ENCODE data around the gene IL6. TPM values are rescaled to one million over a fixed set of nuclear protein-coding genes. Genes with fewer than 3 reads are reported as not detected.

The IL6 gene
- total and polyA plus RNA-seq, 2 donors from 2014 or later: 0.58 to 1.6 TPM

- Histone ChIP-seq H3K9me3 (ENCODE audit: control insufficient read depth in 2 of 3, insufficient read depth in 1 of 3, low read length in 3 of 3) (no peaks in the 10 kb centered on the region), H3K27ac (ENCODE audit: low read depth in 2 of 2, low read length in 2 of 2) (no peak overlapping the region), H3K4me1 (ENCODE audit: control insufficient read depth in 2 of 3, insufficient read depth in 2 of 3, low read depth in 1 of 3, low read length in 3 of 3) (peaks cover 0 to 12% (median 7%) of the 10 kb centered on the region in 3 donors), H3K9ac (ENCODE audit: low read length in 3 of 3) (no peak overlapping the region), H3K4me3 (ENCODE audit: low read length in 3 of 3) (no peak overlapping the region), H3K36me3 (ENCODE audit: control insufficient read depth in 2 of 3, insufficient read depth in 3 of 3, low read length in 3 of 3) (no peaks in the 10 kb centered on the region), H3K27me3 (ENCODE audit: control insufficient read depth, insufficient read depth, low read length) (no peaks in the 10 kb centered on the region)
- FAIRE-seq (no peak), DNase-seq (peak in 1 of 5 donors; percentile 39)
- TF ChIP-seq CTCF (IDR thresholded peaks at IDR 0.05; ENCODE audit: borderline replicate concordance, extremely low read depth, insufficient read depth): no peak
- intact Hi-C loops (cut with DNase I): loop anchor here (10.0 kb wide), 1 partner anchor 171 kb away; no protein-coding TSS in a partner anchor
Observed at GRCh38 chr7:22725585-22725984, 1.4 kb upstream of the IL6 start.

- no peak for FAIRE-seq
- H3K27me3 ChIP-seq (ENCODE audit: control insufficient read depth, insufficient read depth, low read length): no peaks in the 10 kb centered on the region
- peak overlapping the region in 2 of 3 donors; percentile 36 to 50 for H3K4me3 ChIP-seq (ENCODE audit: low read length in 3 of 3)
- peak; percentile 46 to 78 (median 61) for DNase-seq
- TF ChIP-seq CTCF (IDR thresholded peaks at IDR 0.05; ENCODE audit: borderline replicate concordance, extremely low read depth, insufficient read depth): peak; percentile 67
- intact Hi-C loops (cut with DNase I): loop anchor here (10.0 kb wide), 1 partner anchor 172 kb away; no protein-coding TSS in a partner anchor
- H3K27ac ChIP-seq (ENCODE audit: low read depth in 2 of 2, low read length in 2 of 2): no peak overlapping the region
- H3K9me3 ChIP-seq (ENCODE audit: control insufficient read depth in 2 of 3, insufficient read depth in 1 of 3, low read length in 3 of 3): no peaks in the 10 kb centered on the region
- H3K9ac ChIP-seq (ENCODE audit: low read length in 3 of 3): no peak overlapping the region
- peaks cover 0 to 14% (median 7%) of the 10 kb centered on the region in 3 donors for H3K4me1 ChIP-seq (ENCODE audit: control insufficient read depth in 2 of 3, insufficient read depth in 2 of 3, low read depth in 1 of 3, low read length in 3 of 3)
- no peaks in the 10 kb centered on the region for H3K36me3 ChIP-seq (ENCODE audit: control insufficient read depth in 2 of 3, insufficient read depth in 3 of 3, low read length in 3 of 3)
Observed at GRCh38 chr7:22726345-22726906, 574 bp upstream of the IL6 start.

GRCh38 chr7:22727714-22728035 lies 675 bp downstream of the IL6 start:
- H3K27ac ChIP-seq (ENCODE audit: low read depth in 2 of 2, low read length in 2 of 2): no peak overlapping the region
- H3K9ac ChIP-seq (ENCODE audit: low read length in 3 of 3): no peak overlapping the region
- TF ChIP-seq CTCF (IDR thresholded peaks at IDR 0.05; ENCODE audit: borderline replicate concordance, extremely low read depth, insufficient read depth): no peak
- no peaks in the 10 kb centered on the region for H3K9me3 ChIP-seq (ENCODE audit: control insufficient read depth in 2 of 3, insufficient read depth in 1 of 3, low read length in 3 of 3)
- H3K4me1 ChIP-seq (ENCODE audit: control insufficient read depth in 2 of 3, insufficient read depth in 2 of 3, low read depth in 1 of 3, low read length in 3 of 3): peaks cover 0 to 14% (median 7%) of the 10 kb centered on the region in 3 donors
- H3K4me3 ChIP-seq (ENCODE audit: low read length in 3 of 3): peak overlapping the region in 1 of 3 donors; percentile 50
- H3K36me3 ChIP-seq (ENCODE audit: control insufficient read depth in 2 of 3, insufficient read depth in 3 of 3, low read length in 3 of 3): no peaks in the 10 kb centered on the region
- no peak for FAIRE-seq
- H3K27me3 ChIP-seq (ENCODE audit: control insufficient read depth, insufficient read depth, low read length): no peaks in the 10 kb centered on the region
- intact Hi-C loops (cut with DNase I): loop anchor here (10.0 kb wide), 1 partner anchor 173 kb away; no protein-coding TSS in a partner anchor
- DNase-seq: no peak

Data from kidney (tissue), 14 donors.